ENCODE results near the gene LSMEM2.
"Not testable (repeated sequence)": the region's sequence is repeated elsewhere in the genome, so short reads cannot be mapped to it uniquely, and the experiment has no call there.

LSMEM2 gene

DNA sequence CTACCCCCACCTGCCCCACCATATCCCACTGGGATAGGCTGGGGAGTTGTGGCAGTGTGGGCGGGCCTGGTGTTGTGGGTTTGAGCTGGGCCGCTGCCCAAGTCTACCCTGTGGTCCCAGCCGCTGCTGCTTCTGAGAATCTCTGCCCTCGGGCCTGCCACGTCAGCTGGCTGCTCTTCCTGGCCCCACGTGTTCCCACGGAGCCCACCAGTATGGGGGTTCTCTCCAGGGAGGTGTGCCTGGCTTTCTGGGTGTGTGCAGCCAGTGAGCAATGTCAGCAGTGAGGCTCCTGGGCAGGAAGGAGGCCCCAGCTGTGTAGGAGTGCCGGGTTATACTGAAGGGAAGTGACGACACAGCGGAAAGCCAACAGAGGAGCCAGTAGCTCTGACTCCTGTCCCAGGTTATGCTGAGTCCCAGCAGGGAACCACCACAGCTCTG, 32.4 kb upstream of the LSMEM2 start:
- no peak for DNase-seq

GRCh38 chr3:50248387-50248786, 30.5 kb upstream of the LSMEM2 start:
- DNase-seq, result no peak

DNA sequence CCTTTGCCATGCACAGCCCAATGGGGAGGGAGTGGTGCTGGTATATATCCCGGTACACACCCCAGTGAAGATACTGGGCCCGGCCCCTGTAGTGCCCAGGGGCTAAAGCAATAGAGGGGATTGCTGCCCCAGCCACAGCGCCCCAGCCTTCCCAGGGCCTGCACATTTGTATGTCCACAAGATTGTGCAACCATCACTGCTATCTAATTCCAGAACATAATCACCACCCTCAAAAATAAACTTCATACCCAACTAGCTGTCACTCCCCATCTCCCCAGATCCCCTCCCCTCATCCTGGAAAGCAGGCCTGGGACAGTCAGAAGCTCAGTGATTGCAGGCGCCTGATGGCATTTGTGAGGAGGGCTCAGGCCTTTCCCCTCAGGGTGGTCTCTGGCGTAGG, 29.4 kb upstream of the LSMEM2 start:
- no peak for DNase-seq

- no peak for DNase-seq
Measured at GRCh38 chr3:50250514-50250913, 28.4 kb upstream of the LSMEM2 start.

DNA sequence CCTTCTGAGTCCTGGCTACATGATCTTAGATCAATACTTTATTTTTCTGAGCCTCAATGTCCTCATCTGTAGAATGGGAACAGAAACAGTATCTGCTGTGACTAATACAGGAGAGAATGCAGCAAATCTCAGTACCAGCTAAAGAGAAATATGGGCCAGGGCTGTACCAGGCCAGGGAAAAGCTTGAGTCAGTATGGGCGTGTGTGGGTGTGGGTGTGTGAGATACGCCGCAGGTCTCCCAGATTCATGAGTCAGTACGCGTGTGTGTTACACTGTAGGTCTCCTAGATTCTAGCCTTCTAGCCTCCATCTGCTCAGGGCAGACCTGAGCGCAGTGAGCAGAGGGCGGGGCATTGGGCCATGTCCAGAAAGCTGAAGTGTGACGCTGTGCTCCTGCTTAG, 27.7 kb upstream of the LSMEM2 start:
- DNase-seq, result no peak

- no peak for DNase-seq
Measured at GRCh38 chr3:50254577-50255250, 24.2 kb upstream of the LSMEM2 start.

DNA sequence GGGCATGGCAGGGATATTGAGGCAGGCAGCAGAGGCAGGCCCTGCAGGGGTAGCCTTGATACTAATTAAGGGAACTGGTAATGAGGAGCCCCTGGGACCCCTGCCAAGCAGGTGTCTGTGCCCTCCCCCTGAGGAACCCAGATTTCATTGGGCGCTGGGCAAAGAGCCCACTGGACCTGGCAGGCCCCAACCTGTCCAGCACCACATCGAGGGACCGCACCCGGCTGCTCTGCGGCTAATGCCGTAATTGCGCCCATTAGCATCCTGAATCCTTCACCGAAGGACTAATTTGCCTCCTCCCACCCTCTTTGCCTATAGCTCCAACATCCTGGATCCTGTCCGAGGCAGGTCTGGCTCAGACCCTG, 23.7 kb upstream of the LSMEM2 start:
- DNase-seq, result no peak

DNA sequence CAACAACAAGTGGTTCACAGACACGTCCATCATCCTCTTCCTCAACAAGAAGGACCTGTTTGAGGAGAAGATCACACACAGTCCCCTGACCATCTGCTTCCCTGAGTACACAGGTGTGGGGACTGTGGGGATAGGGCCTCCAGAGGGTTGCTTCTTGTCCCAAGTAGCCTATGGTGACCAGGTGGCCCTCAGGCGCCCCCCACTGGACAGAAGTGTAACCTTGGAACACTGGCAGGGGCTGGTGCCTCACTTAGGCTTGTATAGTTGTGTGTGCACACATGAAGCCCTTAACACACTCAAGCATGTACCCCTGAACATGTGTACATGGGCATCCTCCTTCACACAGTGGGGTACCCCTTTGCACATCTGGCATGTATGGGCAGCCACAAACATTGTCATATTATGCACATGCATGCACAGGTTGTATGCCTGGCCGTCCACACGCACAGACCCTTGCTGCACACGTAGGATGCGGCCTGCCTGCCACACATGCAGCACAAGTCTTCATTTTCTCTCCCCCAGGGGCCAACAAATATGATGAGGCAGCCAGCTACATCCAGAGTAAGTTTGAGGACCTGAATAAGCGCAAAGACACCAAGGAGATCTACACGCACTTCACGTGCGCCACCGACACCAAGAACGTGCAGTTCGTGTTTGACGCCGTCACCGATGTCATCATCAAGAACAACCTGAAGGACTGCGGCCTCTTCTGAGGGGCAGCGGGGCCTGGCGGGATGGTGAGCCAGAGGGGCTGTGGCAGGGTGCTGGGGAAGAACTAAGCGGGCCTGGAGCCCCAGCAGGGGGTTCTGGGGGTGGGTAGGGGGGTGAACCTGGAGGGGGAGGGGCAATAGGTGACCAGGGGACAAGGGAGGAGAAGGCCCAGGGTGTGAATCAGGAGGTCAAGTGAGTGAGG, 21.7 kb upstream of the LSMEM2 start:
- DNase-seq, result peak; percentile 15

DNA sequence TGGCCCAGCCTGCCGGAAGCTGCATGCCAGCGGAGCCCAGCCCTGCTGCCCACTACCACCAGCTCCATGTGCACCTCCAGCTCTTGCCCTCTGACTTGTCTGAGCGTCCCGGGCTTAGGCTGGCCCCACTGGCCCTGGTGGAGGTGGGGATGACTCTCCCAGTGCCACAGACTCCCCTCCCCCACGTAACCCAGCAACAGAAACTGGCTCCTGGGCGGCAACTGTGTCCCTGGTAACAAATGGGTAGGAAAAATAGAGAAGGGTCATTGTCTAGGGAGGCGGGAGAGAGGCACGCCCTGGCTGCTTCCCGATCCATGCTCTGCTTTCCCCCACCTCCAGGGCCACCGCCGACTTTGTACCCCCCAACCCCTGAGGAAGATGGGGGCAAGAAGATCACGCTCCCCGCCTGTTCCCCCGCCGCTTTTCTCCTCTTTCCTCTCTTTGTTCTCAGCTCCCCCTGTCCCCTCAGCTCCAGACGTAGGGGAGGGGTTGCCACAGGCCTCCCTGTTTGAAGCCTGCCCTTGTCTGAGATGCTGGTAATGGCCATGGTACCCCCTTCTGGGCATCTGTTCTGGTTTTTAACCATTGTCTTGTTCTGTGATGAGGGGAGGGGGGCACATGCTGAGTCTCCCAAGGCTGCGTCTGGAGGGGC, 20.7 kb upstream of the LSMEM2 start:
- no peak for DNase-seq

- no peak for DNase-seq
Measured at GRCh38 chr3:50258979-50259378, 19.9 kb upstream of the LSMEM2 start.

GRCh38 chr3:50259432-50260026, 19.4 kb upstream of the LSMEM2 start:
- DNase-seq, result no peak

GRCh38 chr3:50260027-50260941, 18.6 kb upstream of the LSMEM2 start:
- DNase-seq, result peak; percentile 57

DNA sequence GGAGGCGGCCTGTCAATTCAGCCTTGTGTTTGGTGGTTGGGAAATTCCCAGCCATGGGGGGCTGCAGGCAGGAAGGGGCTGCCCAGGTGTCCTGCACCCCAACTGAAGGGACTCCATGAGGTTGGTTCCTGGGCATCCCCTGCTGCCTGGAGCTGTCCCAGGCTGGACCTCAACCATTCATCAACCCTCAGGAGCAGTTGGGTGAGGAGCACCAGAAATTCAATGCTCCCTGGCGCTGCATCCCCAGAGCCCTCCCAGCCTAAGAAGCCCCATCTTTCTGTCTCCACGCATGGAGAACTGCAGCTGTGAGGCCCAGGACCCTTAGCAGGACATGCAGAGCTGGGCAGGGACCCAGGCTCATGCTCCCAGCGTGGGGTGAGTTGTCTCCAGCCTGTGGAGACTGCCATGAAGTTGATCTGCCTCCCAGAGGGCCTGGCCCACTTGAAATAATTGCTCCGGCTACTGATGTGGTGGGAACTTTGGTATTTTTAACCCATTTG, 17.9 kb upstream of the LSMEM2 start:
- DNase-seq, result no peak

DNA sequence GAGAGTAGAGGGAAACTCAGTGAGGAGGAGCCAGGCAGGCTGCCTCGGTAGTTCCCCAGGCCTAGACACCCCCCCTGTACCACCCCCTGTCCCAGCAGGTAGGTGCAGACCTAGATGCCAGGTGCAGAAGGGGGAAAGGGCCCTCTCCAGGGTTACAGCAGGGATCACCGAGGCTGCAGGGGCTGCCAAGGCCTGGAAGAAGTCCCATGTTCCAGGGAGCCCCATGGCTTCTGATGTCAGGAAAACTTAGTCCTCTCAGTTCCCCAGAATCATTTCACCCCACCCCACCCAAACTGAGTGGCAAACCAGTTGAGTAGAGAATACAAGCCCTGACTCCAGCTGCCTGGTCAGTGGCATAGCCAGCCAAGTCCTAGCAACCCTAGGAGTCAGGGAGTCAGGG, 17.4 kb upstream of the LSMEM2 start:
- DNase-seq, result no peak

- DNase-seq, result not testable (repeated sequence)
Measured at GRCh38 chr3:50262200-50262599, 16.7 kb upstream of the LSMEM2 start.

GRCh38 chr3:50262778-50263177, 16.1 kb upstream of the LSMEM2 start:
- DNase-seq, result no peak

DNA sequence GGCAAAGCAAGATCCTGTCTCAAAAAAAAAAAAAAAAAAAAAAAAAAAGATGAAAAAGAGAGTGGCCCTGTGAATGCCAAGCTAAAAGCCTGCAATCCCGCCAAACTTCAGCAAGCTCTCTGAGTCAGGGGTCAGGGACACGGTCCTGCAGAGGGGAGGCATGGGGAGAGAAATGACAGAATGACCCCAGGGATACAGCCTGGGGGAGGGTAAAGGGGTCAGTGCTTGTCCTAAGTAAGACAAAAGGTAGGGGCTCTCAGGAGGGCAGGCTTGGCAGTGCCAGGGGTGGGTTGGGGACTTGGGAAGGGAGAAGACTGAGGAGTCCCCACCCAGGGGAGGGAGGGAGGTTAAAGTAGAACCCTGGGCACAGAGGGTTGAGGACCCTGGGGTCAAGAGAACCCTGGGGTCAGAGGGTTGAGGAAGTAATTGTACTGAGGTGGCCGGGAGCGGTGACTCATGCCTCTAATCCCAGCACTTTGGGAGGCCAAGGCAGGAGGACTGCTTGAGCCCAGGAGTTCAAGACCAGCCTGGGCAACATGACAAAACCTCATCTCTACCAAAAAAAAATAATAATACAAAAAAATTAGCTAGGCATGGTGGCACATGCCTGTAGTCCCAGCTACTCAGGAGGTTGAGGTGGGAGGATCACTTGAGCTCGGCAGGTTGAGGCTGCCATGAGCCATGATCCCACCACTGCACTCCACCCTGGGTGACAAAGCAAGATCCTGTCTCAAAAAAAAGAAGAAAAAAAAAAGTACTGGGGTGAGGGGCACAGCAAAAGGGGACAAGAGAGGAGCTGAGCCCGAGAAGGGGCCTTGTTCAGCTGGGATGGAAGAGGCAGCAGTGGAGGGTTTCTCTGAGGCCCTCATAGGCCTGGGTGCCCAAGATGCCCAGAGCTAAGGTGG, 15.2 kb upstream of the LSMEM2 start:
- DNase-seq, result no peak

DNA sequence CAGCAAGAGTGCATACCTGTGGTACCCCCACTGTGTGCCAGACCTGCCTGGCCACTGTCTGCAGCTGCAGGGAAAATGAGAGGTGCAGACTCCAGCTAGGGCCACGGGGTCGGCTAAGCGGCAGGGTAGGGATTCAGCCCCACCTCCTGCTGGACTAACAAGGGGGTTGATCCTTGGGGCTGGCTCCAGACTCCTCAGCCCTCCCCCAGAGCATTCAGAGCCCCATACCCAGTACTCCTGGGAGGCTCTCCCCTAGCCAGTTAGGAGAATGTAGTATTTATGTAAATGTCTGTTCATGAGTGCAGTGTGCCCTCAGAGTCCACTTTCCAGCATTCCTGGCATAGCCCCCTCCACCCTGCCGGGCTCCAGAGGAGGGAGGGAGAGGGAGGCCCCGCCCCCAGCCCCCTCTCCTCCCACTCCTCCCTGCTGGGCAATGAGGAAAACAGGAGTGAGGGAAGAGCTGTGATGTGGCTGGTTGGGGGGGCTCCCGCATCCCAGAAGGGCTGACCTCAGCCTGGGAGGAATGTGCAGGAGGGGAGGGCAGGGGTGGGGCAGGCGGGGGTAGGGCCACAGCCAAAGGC, 14.4 kb upstream of the LSMEM2 start:
- no peak for DNase-seq

DNA sequence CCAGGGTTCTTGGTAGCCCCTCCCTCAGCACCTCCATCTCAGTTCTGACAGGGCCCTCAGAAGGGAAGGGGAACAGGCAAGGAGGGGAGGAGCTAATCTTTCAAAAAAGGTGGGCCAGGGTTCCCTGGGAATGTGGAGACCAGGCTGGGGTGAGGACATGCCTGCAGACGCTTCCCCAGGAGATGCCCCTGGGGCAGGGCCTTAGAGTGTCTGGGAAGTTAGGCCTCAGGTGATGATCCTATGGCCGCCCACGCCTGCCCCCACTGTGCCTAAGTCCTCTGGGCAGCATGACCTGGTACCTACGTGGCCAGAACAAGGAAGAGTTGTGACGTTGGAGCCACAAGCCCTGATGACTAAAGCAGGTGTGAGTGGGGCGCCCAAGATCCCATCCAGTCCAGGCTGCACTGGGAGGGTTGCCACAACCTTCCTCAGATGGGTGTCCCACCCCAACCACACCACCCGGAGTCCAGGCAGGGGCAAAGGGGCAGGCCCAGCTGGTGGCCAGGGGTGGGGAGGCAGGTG, 13.9 kb upstream of the LSMEM2 start:
- DNase-seq, result no peak

DNA sequence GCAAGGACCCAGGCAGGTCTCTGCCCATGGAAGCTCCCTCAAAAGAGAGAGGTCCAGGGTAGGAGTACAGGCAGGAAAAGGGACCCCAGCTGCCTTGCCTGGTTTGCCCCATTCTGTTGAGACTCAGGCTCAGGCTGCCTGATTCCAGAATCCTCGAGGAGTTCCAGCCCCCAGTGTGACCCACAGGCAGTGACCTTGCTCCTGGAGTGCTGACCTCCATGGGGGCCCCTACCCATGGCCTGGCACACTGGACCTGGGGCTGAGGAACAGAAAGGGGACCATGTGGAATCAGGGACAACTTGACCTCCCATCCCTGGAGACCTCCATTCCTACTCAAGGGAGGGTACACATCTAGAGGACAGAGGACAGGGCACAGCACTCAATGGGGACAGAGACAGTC, 13.3 kb upstream of the LSMEM2 start:
- DNase-seq, result no peak
